SK-N-SH (cell line): ENCODE data around the gene P2RX2.

ENCODE experiments used
- GABPA ChIP-seq: IDR thresholded peaks from 2 replicates; pipeline ENCODE4 v1.4.0; 2012; ENCODE audit warnings: low read depth, mild to moderate bottlenecking
- TF ChIP-seq, protein P1 (sequence below): fragments of 200-600 bp; sonication (generic); IDR thresholded peaks from 2 replicates; pipeline ENCODE4 v1.6.1; 2017; ENCODE audit warnings: antibody characterized with exemption, mild to moderate bottlenecking, moderate library complexity

DNA sequence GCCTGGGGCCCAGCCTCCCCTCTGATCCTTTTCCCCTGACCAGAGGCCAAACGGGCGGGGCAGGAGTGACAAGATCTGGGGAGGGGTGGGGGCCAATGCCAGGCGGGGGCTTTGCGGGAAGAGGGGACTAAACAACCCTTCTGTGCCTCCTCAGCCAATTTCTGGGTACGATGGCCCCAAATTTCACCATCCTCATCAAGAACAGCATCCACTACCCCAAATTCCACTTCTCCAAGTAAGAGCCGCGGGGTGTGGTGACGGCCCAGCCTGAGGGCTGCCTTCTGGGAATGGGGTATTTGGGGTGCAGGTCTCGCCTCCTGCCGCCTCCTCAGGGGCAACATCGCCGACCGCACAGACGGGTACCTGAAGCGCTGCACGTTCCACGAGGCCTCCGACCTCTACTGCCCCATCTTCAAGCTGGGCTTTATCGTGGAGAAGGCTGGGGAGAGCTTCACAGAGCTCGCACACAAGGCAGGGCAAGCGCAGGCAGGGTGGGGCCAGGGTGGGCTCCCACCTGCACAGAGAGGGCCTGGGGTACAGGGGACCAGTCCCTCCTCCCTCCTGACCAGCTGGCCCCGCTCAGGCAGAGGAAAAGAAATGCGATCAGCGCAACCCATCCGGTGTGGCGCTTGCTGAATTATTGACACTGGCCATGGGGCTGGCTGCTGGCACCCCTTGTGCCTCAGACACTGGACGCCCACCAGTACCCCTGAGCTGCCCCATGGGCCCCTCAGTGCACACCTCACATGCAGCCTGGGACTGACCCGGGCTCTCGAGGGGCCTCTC is 1.7 kb downstream of the P2RX2 start:
- TF ChIP-seq, protein P1, sequence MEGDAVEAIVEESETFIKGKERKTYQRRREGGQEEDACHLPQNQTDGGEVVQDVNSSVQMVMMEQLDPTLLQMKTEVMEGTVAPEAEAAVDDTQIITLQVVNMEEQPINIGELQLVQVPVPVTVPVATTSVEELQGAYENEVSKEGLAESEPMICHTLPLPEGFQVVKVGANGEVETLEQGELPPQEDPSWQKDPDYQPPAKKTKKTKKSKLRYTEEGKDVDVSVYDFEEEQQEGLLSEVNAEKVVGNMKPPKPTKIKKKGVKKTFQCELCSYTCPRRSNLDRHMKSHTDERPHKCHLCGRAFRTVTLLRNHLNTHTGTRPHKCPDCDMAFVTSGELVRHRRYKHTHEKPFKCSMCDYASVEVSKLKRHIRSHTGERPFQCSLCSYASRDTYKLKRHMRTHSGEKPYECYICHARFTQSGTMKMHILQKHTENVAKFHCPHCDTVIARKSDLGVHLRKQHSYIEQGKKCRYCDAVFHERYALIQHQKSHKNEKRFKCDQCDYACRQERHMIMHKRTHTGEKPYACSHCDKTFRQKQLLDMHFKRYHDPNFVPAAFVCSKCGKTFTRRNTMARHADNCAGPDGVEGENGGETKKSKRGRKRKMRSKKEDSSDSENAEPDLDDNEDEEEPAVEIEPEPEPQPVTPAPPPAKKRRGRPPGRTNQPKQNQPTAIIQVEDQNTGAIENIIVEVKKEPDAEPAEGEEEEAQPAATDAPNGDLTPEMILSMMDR, result no peak
- no peak for TF ChIP-seq GABPA
